DMS 273 (cell line): Measurements from ENCODE around the gene RAD51AP1.

Source experiments
- DNase-seq: peaks from one replicate; lab custom pipeline; 2025; ENCODE audit not compliant: unreplicated experiment; lab: John Stamatoyannopoulos, UW

Gene RAD51AP1

GRCh38 chr12:4540638-4541037, 1.9 kb downstream of the RAD51AP1 start:
- DNase-seq, result no peak

GRCh38 chr12:4545195-4545594, 6.5 kb downstream of the RAD51AP1 start:
- DNase-seq, result no peak

- no peak for DNase-seq
Measured at GRCh38 chr12:4552191-4552590, 13.5 kb downstream of the RAD51AP1 start.

- DNase-seq, result no peak
Measured at GRCh38 chr12:4553943-4554342, 15.3 kb downstream of the RAD51AP1 start.

- DNase-seq, result no peak
Measured at GRCh38 chr12:4555804-4556203, 17.1 kb downstream of the RAD51AP1 start.

- no peak for DNase-seq
Measured at GRCh38 chr12:4556735-4557530, 18.2 kb downstream of the RAD51AP1 start.

GRCh38 chr12:4557586-4557985, 18.9 kb downstream of the RAD51AP1 start:
- no peak for DNase-seq

- DNase-seq, result no peak
Measured at GRCh38 chr12:4558171-4558570, 19.5 kb downstream of the RAD51AP1 start.

- DNase-seq, result peak; percentile 69
Measured at GRCh38 chr12:4562034-4562657, 23.5 kb downstream of the RAD51AP1 start, which contains the start of gene DYRK4. DYRK4 (plus strand) TSS chr12:4562208; CDS start chr12:4562246, 38 bp downstream.

- no peak for DNase-seq
Measured at GRCh38 chr12:4563336-4563735, 24.6 kb downstream of the RAD51AP1 start.

- no peak for DNase-seq
Measured at GRCh38 chr12:4564818-4565217, 26.1 kb downstream of the RAD51AP1 start.

- no peak for DNase-seq
Measured at GRCh38 chr12:4566474-4566873, 27.8 kb downstream of the RAD51AP1 start.

GRCh38 chr12:4567073-4567881, 28.6 kb downstream of the RAD51AP1 start:
- DNase-seq, result no peak

GRCh38 chr12:4569261-4569660, 30.6 kb downstream of the RAD51AP1 start:
- no peak for DNase-seq

- DNase-seq, result no peak
Measured at GRCh38 chr12:4572680-4573079, 34.0 kb downstream of the RAD51AP1 start.

- DNase-seq, result peak; percentile 40
Measured at GRCh38 chr12:4579305-4580102, 40.8 kb downstream of the RAD51AP1 start.

GRCh38 chr12:4580281-4580688, 41.6 kb downstream of the RAD51AP1 start:
- DNase-seq, result no peak

- no peak for DNase-seq
Measured at GRCh38 chr12:4584281-4584680, 45.6 kb downstream of the RAD51AP1 start.

GRCh38 chr12:4584896-4585295, 46.2 kb downstream of the RAD51AP1 start:
- no peak for DNase-seq

- DNase-seq, result no peak
Measured at GRCh38 chr12:4586500-4586899, 47.8 kb downstream of the RAD51AP1 start.

GRCh38 chr12:4587108-4587507, 48.4 kb downstream of the RAD51AP1 start:
- no peak for DNase-seq
